HL-60 (cell line): ENCODE data around the gene NAE1.

Source experiments
- DNase-seq, 2 experiments: peaks; one replicate each; pipeline ENCODE4 v3.0.0-alpha.2; 2010 to 2020; ENCODE audit warnings: low read depth in 1 of 2, low spot score in 1 of 2
- H3K27ac ChIP-seq: fragments of 250-450 bp; sonication (Bioruptor Pico); replicated peaks from 2 replicates; pipeline ENCODE4 v1.5.1; 2020; ENCODE audit warnings: mild to moderate bottlenecking, moderate library complexity
- H3K27me3 ChIP-seq: fragments of 250-450 bp; sonication (Bioruptor Pico); 2 replicates; pipeline ENCODE4 v1.5.1; 2021; ENCODE audit warnings: mild to moderate bottlenecking, moderate library complexity; ENCODE audit not compliant: insufficient read depth, poor library complexity, severe bottlenecking
- H3K4me3 ChIP-seq: replicated peaks from 2 replicates; pipeline ENCODE4 v1.5.1; 2011; ENCODE audit warnings: mild to moderate bottlenecking, control low read depth, low read length; ENCODE audit not compliant: insufficient read depth
- GABPA ChIP-seq: IDR thresholded peaks from 2 replicates; pipeline ENCODE4 v1.6.1; 2012; ENCODE audit warnings: low read depth
- POLR2AphosphoS5 ChIP-seq: IDR thresholded peaks from 2 replicates; pipeline ENCODE4 v1.6.1; 2012; ENCODE audit warnings: low read depth
- SPI1 ChIP-seq: IDR thresholded peaks from 2 replicates; pipeline ENCODE4 v1.6.1; 2012; ENCODE audit warnings: low read depth, mild to moderate bottlenecking, borderline replicate concordance
- TF ChIP-seq, protein P1 (sequence below): IDR thresholded peaks from one replicate; pipeline ENCODE4 v1.5.1; 2011; ENCODE audit warnings: low read length, control low read depth, inconsistent platforms; ENCODE audit not compliant: insufficient read depth
- TF ChIP-seq, protein P2 (sequence below): IDR thresholded peaks from 2 replicates; pipeline ENCODE4 v1.6.1; 2012; ENCODE audit warnings: low read depth; ENCODE audit not compliant: insufficient replicate concordance

Gene NAE1

DNA sequence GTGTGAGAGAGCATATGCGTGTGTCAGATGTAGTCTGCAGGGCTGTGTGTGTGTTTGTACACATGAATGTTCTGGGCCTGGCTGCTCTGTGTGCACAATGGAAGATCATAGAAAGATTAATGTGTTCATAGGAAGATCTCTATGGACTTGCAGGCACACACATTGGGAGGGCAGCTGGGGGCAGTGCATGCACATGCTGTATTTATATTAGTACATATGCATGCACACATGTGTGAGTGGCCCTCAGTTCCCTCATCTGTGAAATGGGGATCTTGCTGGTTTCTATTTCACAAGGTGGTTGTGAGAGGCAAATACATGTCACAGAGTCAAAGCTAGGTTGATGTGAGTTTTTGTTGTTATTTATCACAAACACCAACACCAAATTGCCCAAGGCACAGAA, 15.5 kb upstream of the NAE1 start:
- TF ChIP-seq, protein P1, sequence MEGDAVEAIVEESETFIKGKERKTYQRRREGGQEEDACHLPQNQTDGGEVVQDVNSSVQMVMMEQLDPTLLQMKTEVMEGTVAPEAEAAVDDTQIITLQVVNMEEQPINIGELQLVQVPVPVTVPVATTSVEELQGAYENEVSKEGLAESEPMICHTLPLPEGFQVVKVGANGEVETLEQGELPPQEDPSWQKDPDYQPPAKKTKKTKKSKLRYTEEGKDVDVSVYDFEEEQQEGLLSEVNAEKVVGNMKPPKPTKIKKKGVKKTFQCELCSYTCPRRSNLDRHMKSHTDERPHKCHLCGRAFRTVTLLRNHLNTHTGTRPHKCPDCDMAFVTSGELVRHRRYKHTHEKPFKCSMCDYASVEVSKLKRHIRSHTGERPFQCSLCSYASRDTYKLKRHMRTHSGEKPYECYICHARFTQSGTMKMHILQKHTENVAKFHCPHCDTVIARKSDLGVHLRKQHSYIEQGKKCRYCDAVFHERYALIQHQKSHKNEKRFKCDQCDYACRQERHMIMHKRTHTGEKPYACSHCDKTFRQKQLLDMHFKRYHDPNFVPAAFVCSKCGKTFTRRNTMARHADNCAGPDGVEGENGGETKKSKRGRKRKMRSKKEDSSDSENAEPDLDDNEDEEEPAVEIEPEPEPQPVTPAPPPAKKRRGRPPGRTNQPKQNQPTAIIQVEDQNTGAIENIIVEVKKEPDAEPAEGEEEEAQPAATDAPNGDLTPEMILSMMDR: no peak
- TF ChIP-seq, protein P2, sequence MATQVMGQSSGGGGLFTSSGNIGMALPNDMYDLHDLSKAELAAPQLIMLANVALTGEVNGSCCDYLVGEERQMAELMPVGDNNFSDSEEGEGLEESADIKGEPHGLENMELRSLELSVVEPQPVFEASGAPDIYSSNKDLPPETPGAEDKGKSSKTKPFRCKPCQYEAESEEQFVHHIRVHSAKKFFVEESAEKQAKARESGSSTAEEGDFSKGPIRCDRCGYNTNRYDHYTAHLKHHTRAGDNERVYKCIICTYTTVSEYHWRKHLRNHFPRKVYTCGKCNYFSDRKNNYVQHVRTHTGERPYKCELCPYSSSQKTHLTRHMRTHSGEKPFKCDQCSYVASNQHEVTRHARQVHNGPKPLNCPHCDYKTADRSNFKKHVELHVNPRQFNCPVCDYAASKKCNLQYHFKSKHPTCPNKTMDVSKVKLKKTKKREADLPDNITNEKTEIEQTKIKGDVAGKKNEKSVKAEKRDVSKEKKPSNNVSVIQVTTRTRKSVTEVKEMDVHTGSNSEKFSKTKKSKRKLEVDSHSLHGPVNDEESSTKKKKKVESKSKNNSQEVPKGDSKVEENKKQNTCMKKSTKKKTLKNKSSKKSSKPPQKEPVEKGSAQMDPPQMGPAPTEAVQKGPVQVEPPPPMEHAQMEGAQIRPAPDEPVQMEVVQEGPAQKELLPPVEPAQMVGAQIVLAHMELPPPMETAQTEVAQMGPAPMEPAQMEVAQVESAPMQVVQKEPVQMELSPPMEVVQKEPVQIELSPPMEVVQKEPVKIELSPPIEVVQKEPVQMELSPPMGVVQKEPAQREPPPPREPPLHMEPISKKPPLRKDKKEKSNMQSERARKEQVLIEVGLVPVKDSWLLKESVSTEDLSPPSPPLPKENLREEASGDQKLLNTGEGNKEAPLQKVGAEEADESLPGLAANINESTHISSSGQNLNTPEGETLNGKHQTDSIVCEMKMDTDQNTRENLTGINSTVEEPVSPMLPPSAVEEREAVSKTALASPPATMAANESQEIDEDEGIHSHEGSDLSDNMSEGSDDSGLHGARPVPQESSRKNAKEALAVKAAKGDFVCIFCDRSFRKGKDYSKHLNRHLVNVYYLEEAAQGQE: no peak
- no peak for TF ChIP-seq POLR2AphosphoS5
- no peak for TF ChIP-seq SPI1
- no peak for TF ChIP-seq GABPA
- peaks cover 18% of the 10 kb centered on the region for H3K27me3 ChIP-seq
- DNase-seq: no peak
- no peak overlapping the region for H3K4me3 ChIP-seq
- H3K27ac ChIP-seq: no peak overlapping the region

DNA sequence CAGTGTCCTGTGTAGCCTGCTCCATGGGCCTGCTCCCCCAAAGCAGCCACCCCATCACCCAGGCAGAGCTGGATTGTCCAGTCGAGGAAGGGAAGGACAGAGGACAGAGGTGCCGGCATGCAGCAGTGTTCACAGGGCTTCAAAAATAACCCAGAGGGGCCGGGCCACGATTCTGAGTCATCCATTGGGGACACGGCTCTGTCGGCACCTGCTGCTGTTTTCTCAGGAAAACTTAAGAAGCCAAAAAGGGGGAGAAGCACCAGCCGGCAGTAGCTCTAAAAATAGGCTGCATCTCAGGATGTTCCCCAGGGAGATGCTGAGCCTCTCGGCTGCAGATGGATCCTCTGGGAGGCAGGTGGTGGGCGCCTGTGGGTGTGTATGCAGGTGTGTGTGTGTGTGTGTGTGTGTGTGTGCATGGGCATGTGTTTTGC, 15.0 kb upstream of the NAE1 start:
- H3K27ac ChIP-seq: no peak overlapping the region
- no peak for DNase-seq
- TF ChIP-seq SPI1 (no peak), GABPA (no peak), POLR2AphosphoS5 (no peak)
- TF ChIP-seq, protein P2: no peak
- TF ChIP-seq, protein P1: no peak
- H3K4me3 ChIP-seq: no peak overlapping the region
- peaks cover 18% of the 10 kb centered on the region for H3K27me3 ChIP-seq

DNA sequence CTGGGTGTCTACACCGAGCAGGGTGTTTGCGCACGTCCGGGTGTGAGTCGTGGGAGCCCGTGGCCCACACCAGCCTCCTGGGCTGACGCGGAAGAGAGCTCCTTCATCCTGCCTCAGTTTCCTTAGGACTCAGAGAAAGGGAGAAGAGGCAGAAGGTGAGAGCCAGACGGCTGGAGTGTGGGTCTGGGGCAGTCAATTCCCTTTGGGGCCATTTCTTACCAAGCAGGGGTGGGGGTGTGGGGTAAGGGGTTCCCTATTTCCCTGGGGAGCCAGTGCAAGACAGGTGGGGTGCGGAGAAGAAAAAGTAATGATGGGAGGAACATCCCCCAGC, 14.3 kb upstream of the NAE1 start:
- peaks cover 18% of the 10 kb centered on the region for H3K27me3 ChIP-seq
- no peak overlapping the region for H3K27ac ChIP-seq
- TF ChIP-seq SPI1: no peak
- TF ChIP-seq, protein P1: no peak
- TF ChIP-seq POLR2AphosphoS5: no peak
- TF ChIP-seq, protein P2: no peak
- no peak for TF ChIP-seq GABPA
- H3K4me3 ChIP-seq: peak overlapping the region; percentile 22
- no peak for DNase-seq
